Measurements from ENCODE around the gene PHF12.

Gene PHF12

DNA sequence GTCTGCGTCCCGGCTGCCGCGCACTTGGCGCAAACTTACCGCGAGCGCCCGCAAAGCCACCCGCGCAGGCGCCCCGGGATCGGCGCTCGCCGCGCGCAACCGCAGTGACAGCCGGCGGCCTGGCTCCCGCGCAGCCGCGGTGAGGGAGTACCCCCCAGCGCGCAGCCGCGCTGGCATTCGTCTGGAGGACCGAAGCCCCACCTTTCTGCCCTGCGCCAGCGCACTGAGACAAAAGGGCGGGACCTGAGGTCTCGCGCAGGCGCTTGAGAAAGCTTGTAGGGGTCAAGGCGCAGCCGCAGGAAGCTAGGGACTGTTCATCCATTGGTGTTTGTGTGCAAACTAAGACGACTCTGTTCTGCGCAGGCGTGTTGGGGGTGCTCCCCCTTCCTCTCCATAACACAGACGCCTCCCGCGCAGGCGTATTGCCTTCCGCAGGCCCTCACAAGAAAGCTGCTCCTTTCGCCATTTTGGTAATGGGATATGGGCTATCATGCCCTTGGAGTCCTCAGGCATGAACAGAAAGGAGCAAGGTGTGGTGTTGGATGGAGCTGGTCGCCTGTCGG lies at the start of gene PHF12:
Gene PHF12 (minus strand): TSS at position 91 of the 563 bp plus-strand sequence. CDS start 558 bp downstream, outside the sequence.
- peak; percentile 99 for DNase-seq (ENCODE audit: low spot score)

DNA sequence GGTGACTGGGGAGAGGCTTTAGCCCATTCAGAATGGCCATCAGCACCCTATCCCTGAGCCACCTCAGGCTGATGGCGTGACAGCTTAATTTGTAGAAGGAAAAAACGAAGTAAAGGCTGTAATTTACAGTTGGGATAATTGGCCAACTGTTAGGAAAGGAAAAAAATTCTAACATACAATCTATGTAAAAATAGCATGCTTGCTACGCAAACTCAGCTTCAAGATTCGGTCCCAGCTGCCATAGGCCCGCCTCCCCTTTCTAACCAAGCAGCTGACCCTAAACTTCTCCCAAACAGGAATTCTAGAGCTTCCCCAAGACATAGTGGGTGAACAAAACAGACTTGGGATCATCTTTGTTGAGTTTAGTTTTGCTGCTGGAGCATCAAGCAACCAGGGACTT lies 49.7 kb upstream of the PHF12 start:
- DNase-seq (ENCODE audit: low spot score) = no peak

DNA sequence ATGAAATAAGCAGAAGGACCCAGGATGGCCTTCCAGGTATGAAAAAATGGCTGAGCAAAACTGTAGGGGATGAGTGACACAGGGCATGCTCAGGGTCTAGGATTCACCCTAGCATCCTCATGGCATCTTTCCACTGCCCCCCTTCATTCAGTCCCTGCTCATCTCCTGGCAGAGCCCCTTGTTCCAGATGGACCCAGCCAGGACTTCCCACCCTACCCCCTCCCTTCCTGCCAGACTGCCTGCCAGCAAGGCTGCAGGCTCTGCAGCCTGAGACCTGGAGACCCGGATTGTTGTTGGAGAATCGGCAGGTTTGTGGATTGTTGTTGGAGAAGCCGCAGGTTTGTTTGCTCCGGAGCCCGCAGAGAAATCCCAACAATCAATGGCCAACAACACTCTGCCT lies 47.9 kb upstream of the PHF12 start:
- no peak for DNase-seq (ENCODE audit: low spot score)

DNA sequence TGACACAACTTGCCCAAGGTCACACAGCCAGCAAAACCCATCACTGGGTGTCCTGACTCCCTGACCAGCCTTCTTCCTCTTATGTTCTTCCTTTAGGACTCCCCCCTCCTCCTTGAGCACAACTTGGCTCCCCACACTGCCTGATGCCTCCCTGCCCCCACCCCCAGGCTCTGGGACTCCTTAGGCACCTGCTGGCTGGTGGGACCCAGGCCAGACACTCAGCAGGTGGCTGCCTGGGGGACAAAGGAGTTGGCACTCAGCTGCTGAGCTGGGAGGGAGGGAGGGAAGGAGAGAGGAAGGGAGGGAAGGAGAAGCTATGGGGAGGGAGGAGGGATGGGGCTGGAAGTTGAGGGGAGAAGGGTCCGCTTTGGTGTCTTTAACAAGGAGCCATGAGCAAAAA lies 46.5 kb upstream of the PHF12 start:
- DNase-seq (ENCODE audit: low spot score) = no peak

DNA sequence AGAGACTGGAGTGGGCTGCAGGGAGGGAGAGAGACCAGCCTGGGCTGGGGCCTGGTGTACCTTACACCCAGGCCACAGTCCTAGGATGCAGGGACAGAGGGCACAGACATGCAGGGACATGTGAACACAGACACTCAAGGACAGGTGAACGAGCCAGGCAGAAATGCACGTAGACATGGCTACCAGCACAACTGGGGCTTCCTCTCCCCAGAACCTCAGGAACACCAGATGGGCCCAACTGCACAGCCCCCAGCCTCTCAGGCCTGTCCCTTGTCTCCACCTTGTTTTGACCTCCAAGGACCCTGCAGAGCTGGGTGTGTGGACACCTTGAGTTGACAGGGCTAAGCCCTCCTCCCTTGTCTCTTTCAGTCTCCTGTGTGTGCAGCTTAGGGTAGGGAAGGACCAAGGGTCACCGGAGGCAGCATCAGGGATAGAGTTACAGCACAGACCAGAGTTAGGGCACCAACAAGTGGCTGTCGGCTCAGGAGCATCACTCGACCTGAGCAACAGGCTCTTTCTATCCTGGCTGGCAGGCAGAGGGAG lies 45.3 kb upstream of the PHF12 start:
- no peak for DNase-seq (ENCODE audit: low spot score)

DNA sequence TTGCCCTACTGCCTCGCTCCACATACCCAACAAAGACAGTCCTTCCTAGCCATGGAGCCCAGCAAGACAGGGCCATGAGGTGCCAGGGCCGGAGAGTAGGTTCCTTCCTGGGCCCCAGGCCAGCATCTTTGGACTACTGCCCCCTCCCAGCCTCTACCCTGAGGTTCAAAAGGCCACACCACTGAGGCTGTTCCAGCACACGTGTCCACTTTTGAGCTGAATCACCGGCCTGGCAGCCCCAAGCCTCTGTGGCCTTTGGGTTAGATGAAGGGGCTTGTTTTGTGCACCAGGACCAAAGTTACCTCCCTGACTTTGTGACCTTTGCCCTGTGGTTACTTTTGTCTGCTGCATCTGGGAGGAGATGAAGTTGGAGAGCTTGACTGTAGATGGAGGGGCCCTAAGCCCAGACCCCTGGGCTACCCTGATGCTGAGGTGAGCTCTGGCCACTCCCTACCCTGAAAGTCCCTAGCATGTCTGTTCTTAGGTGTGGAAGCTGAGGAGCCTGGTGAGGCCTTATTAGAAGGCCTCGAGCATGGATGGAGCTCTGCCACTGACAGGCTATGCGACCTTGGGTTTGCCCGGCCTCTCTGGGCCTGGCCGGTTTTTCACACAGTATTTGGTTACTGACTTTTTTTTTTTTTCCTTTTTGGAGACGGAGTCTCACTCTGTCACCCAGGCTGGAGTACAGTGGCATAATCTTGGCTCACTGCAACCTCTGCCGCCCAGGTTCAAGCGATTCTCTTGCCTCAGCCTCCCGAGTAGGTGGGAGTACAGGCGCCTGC lies 42.5 kb upstream of the PHF12 start:
- no peak for DNase-seq (ENCODE audit: low spot score)

DNA sequence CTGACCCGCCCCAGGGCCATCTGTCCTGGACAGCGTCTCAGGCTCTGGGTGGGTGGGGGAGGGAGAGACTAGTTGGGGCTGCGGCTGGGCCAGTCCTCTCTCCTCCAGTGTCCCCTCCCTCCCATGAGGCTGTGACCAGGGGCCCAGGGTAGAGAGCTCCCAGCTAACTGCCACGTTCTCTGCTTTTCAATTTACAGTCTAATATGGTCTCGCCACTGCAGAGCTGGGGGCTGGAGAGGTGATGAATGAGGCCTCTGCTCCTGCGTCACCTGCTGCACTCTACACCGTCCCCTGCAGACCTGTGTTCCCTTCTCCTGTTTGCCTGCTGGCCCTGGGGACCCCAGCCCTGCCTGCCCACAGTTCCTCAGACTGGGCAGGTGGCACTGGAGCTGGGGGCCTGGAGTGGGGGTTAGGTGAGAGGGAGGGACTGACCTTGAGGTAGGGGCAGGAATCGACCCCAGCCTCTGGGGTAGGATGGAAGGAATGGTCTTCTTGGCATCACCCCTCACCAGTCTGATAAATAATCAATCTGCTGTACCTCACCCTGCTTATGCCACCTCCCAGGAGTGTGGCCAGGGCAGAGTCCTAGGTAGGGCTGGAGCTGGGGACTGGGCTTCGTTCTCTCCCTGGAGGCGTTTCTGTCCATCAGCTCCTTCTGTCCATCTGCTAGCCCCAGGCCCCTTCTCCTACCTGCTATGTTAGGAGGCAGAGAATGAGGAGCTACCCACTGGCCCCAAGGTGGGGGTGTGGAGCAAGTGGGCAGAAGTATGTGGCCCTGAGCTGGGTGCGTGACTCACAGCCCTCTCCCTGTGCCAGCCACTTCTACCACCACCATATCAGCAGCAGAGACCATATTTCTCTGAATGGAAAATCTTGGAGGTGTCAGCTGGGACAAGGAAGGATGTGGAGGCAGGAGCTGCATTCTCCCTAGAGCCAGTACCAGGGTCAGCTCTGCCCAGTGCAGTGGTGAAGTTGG lies 41.6 kb upstream of the PHF12 start:
- peak; percentile 27 for DNase-seq (ENCODE audit: low spot score)

DNA sequence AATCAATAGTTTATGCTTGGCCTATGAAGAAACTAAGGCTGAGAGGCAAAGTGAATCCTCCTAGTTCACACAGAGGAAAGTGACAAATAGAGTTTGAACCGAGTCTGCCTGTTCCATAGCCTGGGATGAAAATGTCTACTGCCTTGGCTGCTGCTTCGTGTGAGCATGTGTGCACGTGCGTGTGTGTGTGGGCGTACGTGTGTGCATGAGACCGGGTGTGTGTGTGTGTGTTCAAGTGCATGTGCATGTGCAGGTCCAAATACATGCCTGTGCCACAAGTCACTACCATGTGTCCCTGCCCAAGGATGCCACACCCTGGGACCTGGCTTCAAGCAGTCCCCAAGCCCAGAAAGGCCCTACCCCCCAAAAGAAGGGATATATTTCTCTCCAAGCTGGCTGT lies 40.9 kb upstream of the PHF12 start:
- DNase-seq (ENCODE audit: low spot score) = no peak

DNA sequence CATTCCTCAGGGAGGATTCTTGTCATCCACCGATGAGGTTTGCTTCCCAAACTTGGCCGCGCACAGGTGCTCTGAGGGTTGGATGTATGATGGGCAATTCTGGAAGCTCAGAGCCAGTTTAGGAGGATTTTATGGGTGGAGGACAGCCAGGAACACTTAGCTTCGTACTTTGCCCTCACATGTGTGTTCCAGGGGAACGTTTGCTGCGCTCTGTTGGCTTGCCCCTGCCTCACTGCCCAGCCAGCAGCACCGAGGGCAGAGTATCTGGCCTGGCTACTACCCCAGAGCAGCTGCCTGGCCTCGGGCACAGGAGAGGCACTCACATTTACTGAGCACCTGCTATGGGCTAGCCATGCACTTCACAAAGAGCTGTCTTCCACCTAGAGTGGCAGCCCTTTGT lies 40.5 kb upstream of the PHF12 start:
- DNase-seq (ENCODE audit: low spot score) = no peak

DNA sequence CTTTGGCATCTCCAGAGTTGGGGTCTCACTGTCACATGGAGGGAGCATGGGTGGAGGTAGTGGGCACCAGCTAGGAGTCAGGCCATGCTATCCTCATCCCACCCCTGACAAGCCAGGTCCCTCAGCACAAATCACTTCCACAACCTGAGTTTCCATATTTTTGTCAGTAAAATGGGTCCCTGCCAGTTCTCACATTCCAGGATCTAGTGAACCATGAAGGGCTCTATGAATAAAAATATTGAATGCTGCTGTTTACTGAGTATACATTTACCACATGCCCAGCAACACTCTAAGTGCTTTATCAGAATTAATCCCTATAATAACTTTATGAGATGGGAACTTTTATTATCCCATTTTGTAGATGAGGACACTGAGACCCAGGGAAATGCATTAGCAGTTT lies 37.7 kb upstream of the PHF12 start:
- DNase-seq (ENCODE audit: low spot score) = no peak

DNA sequence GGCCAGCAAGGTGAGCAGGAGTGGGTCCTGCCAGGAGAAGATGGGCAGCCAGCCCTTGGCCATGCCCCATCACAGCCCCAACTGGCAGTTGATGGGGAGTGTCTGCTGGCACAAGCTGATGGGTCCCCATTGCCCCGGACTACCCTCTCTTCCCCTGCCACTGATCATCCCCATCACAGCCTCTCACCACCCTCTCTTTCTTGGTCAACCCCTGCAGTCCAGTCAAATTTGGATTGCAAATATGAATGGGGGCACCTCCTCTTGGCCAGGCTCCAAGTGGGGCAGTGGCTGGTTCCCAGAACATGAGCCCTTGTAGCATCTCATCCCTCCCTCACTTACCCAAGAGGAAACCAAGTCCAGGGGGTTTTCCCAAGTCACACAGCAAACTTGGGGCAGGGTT lies 37.2 kb upstream of the PHF12 start:
- DNase-seq (ENCODE audit: low spot score) = no peak

DNA sequence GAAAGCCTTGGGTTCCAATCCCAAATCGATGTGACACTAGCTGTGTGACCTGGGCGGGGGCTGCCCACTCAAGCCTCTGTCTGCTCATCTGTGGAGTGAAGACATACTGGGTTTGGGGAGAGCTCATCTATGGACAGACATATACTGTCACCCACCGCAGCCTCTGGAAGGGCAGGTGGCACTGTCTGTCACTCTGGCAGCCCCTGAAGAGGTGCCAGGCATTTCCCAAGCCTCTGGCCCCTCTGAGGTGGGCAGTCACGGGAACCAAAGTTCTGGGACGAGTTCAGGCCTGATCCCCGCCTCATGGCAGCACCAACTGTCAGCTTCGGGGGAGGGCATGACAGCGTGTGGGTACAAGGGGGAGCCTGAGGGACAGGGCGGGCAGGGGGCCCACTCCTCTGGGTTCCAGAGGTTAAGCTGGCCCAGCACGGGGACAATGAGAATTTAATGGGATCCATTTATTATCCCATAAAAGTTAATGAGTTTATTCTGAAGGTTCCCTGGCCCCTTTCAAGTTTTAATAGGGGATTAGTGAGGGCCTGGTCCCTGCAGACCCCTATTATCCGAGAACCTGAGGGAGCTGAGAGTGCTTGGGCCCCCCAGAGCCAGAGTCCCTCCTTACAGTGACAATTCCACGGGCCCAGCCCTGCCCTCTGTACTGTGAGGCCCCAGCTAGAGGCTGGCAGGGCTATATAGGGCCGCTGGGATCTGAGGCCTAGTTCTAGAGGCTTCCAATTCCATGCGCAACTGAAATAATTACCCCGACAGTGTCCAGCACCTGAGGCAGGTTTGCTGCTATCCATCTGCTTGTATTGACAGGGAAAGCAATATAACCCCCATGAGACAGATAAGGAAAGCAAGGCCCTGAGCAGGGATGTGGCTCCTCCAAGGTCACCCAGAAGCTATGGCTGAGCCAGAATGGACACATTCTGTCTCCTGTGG lies 35.7 kb upstream of the PHF12 start:
- no peak for DNase-seq (ENCODE audit: low spot score)

DNA sequence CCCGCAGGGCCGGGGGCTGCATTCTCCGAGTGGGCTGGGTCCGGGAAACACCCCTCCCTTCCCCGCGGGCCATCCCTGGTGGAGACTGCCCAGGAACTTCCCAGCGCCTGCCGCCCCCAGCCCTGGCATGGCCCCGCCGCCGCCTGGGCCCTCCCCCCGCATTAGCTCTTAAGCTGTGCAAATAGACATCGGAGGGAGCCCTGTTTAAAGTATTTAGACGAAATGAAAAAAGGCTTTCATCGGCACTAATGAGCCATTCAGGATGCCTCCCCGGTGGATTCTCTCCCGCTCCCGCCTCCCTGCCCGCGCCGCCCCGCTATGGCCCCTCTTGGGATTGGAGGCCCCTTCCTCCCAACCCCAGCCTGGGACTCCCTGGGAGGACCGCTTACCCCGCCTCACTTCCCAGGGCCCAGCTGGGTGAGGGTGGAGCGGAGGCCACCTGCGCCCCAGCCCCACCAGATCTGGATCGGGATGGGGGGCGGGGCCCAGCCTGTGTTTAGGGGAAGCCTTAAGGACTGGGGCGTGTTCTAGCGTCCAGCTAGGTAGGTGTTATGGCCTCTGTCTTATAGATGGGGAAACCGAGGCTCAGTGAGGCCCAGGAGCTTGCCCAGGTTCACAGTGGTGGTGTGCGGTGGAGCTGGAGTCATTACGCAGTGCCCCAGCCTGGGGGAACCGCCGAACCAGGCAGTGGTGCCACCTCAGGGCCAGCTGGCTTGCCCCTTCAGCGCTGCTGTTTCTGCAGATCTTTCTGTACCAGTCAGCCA lies 34.8 kb upstream of the PHF12 start:
- no peak for DNase-seq (ENCODE audit: low spot score)

DNA sequence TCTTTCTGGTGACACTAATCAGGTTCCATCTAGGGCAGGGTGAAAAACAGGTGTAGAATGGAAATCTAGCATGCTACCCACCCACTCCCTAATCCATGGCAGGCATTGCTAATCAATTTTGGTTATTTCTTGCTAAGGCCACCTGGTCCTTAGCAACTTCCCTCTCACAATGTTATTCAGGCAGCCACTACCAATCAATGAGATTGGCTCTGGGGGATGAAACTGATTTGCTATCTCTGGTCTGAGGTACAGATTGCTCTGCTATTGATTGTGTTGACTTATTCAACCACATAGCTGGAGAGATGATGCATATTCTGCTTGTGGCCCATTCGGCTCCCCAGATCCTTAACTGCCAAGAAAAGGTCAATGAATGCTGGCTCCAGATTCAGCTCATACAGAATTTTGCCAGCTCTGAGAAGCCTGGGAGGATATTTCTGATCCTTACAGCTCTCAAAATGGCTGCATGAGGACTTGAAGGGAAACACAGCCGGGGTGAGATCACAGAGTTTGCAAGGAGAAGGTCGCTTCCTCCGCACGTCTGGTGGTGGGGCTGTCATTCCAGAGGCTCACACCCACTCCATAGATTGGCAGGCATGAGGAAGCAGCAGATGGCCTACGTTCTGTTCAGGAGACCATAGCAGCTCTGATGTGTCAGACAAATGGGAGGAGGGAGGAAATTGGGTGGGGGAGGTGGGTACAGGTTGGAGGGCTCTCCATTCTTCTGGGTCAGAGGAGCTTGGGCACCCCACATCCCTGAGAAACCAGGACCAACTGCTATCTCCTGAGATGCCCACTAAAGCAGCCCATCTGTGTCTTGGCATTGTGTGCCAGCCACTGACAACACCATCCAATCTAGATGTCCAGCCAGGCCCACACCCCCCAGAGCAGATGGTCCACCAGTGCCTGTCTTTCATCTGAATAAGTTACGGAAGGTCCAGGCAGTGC lies 32.2 kb upstream of the PHF12 start:
- no peak for DNase-seq (ENCODE audit: low spot score)

DNA sequence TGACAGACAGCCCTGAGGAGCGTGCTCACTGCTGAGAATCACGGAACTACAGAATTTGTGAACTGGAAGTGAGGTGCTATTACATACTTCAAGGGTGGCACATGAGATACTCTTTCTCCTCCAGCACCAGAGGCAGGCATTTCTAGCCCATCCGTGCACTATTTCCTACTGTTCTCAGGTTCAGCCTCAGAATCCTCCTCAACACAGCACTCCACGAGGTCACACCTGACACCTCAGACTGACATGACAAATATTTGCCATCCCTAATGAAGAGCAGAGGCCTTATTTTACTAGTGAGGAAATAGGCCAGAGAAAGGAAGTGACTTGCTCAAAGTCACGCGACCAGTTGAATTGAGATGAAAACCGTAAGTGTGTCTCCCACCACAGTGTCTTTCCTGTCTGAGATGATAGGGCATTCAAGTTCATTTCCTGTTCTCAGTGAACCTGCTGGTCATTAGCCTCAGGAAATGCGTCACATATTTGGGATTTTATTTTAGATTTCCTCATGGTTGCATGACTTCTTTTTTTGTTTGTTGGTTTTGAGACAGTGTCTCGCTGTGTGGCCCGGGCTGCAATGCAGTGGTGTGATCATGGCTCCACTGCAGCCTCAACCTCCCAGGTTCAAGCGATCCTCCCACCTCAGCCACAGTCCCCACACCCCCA lies 30.9 kb upstream of the PHF12 start:
- no peak for DNase-seq (ENCODE audit: low spot score)

DNA sequence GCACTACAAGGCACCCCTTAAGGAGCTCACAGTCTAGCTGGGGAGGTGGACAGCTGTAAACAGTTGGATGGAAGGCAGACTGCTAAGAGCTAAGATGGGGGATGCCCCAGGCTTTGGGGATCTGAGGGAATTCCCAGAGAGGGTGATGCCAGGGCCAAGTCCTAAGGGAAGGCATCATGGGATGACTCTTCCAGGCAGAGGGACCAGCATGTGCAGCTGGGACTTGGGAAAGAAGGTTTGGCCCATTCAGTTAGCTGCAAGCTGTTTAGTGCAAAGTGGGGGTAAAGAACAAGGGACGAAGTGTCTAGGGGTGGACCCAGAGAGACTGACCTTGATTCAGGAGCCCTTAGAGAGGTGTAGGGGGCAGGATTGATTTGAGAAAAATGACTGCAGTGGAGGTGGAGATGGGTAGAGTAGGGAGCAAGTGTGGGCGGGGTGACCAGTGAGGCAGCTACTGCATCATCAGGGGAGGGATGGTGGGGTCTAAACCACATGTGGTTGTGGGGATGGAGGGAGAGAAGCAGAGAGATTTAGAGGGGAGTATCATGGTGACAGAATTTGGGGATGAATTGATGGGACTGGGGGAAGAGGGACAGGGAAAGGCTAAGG lies 27.1 kb upstream of the PHF12 start:
- no peak for DNase-seq (ENCODE audit: low spot score)

DNA sequence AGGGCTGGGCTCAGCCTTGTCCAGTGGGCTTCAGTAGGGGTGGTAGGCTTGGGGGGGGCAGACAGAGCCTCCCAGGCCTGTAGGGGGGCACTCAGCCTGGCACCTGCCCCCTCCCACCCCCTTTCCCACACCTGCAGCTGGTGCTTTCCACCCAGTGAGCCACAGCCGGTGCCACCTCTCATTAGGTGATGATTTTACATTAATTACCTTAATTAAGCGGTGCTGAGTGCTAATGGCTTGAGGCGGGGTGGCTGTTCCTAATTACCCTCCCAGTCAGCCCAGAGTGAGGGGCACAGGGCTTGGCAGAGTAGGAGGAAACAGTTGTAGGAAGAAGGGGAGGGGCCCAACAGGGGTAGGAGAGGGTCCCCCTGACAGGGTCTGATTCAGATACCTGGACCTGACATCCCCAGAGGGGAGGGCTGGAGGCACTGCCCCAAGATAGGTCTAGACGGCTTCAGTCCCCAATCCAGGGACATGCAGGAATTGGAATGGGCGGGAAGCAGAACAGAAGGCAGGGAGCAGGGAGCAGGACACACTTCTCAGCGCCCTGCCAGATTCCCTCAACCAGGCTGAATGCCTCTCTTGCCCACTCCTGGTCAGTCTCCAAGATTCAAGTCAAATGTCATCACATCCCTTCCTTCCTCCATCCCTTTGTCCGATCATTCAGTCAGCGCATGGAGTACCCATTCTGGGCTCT lies 26.5 kb upstream of the PHF12 start:
- no peak for DNase-seq (ENCODE audit: low spot score)

DNA sequence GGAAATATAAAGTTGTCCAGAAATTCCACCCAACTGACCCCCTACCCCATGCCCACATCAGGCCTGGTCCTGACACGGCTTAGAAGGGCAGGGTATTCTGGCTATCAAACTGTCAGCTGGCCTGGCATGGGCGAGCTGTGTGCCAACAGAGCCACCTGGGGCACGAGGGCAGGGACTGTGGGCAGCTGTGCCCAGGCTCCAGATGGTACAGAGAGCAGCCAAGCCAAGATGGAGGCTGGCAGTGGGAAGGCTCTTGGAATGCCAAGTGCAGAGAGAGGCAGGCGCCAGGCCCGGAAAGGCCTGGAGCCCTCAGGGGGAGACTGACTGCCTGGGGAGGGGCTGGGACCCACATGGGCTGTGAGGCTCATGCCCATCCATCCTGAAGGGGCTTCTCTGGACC lies 24.3 kb upstream of the PHF12 start:
- no peak for DNase-seq (ENCODE audit: low spot score)

Data from AG20443 (cell line).